Testis (tissue), 2 donors: ENCODE data around the gene VGLL4.

ENCODE experiments used
- CTCF ChIP-seq, 3 experiments: fragments of 450-650 bp in 2 of 3; fragments of 200-600 bp in 1 of 3; sonication (generic) in 1 of 3; IDR thresholded peaks; one replicate each; pipeline ENCODE4 v1.5.1; 2016 to 2019; ENCODE audit warnings: antibody characterized with exemption in 3 of 3, mild to moderate bottlenecking in 2 of 3, moderate library complexity in 1 of 3
- POLR2A ChIP-seq: fragments of 450-650 bp; IDR thresholded peaks from one replicate; pipeline ENCODE4 v1.6.1; 2017; ENCODE audit warnings: antibody characterized with exemption, mild to moderate bottlenecking, moderate library complexity

- TF ChIP-seq CTCF (IDR thresholded peaks at IDR 0.05) (no peak), POLR2A (no peak)
These were observed 40.7 kb downstream of the VGLL4 start for GRCh38 chr3:11602886-11603527.
